Measurements from ENCODE around the gene DENND5A. TPM values are rescaled to one million over a fixed set of nuclear protein-coding genes. Genes with fewer than 3 reads are reported as not detected.

Gene DENND5A
- total and polyA plus RNA-seq, 10 donors, result 20.8 to 157 (median 110) TPM

DNA sequence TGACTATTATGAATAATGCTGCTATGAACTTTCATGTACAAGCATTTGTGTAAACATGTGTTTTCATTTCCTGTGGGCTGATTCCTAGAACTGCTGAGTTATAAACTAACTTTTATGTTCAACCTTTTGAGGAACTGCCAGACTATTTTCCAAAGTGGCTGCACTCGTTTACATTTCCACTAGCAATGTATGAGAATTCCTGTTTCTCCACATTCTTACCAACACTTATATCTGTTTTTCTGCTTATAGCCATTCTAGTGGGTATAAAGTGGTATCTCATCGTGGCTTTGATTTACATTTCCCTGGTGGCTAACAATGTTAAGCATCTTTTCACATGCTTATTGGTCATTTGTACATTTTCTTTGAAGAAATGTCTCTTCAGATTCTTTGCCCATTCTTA, 138.5 kb downstream of the DENND5A start:
- no peaks in the 10 kb centered on the region for H3K27me3 ChIP-seq (replicated peaks in 1 of 7)
- no peak overlapping the region for H3K27ac ChIP-seq
- no peaks in the 10 kb centered on the region for H3K9me3 ChIP-seq
- TF ChIP-seq POLR2A (IDR thresholded peaks at IDR 0.05) (no peak), POLR2AphosphoS5 (IDR thresholded peaks at IDR 0.05) (no peak), CTCF (IDR thresholded peaks at IDR 0.05 in 8 of 11, conservative IDR thresholded peaks at IDR 0.05 in 3 of 11) (no peak)
- H3K36me3 ChIP-seq, result peaks cover 0 to 6% (median 0%) of the 10 kb centered on the region in 6 donors
- intact Hi-C loops (cut with DNase I; ENCODE audit: low total_unique reads), result no loop called here
- no peak for DNase-seq
- WGBS, 5 donors, result 42 to 59% (median 53%) methylated on average over 2 of the region's 2 CpGs
- H3K4me3 ChIP-seq, result no peak overlapping the region
- H3K4me1 ChIP-seq, result no peaks in the 10 kb centered on the region

DNA sequence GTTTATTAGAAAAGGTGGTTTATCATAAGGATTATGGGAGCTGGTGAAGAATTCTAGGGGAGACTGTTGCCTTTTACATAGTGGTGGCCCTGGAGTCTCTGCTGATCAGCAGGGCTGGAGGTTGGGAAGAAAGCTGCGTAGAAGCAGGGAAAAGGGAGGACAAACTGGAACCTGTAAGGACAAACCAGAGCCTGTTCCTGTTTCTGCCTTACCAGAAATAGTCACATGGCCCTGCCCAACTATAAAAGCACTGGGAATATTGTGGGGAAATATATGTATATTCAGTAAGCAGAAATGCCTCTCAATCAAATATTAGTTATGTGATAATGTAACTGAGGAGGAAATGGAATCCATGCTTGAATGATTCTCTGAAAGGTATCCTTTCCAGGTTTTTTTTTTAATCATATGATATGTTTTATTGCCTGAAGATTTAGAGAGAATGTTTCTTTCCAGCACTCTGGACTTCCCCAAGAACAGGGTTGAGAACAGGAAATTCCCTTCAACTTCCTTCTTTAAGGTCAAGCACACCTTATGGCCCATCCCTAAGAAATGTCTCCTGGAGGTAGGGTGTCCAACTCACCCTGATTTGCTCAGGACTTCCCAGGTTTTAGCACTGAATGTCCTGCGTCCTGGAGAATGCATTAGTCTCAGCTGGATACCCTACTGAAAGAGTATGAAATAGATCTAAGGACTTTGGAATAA, 139.8 kb downstream of the DENND5A start:
- WGBS, 5 donors, result 89 to 100% (median 94%) methylated on average over 2 of the region's 2 CpGs
- TF ChIP-seq POLR2AphosphoS5 (IDR thresholded peaks at IDR 0.05) (no peak), POLR2A (IDR thresholded peaks at IDR 0.05) (no peak)
- intact Hi-C loops (cut with DNase I; ENCODE audit: low total_unique reads), result no loop called here
- H3K27me3 ChIP-seq (replicated peaks in 1 of 7), result no peaks in the 10 kb centered on the region
- no peaks in the 10 kb centered on the region for H3K4me1 ChIP-seq
- no peak overlapping the region for H3K27ac ChIP-seq
- no peak overlapping the region for H3K4me3 ChIP-seq
- no peaks in the 10 kb centered on the region for H3K36me3 ChIP-seq
- DNase-seq, result no peak
- H3K9me3 ChIP-seq, result no peaks in the 10 kb centered on the region

- no peaks in the 10 kb centered on the region for H3K27me3 ChIP-seq (replicated peaks in 1 of 7)
- H3K4me3 ChIP-seq, result no peak overlapping the region
- WGBS, 5 donors, result 78 to 86% (median 82%) methylated on average over 2 of the region's 2 CpGs
- no peaks in the 10 kb centered on the region for H3K9me3 ChIP-seq
- H3K4me1 ChIP-seq, result no peaks in the 10 kb centered on the region
- intact Hi-C loops (cut with DNase I; ENCODE audit: low total_unique reads), result no loop called here
- no peak for DNase-seq
- no peak for TF ChIP-seq POLR2A (IDR thresholded peaks at IDR 0.05)
- no peak for TF ChIP-seq CTCF (IDR thresholded peaks at IDR 0.05 in 8 of 11, conservative IDR thresholded peaks at IDR 0.05 in 3 of 11)
- TF ChIP-seq POLR2AphosphoS5 (IDR thresholded peaks at IDR 0.05), result no peak
- no peaks in the 10 kb centered on the region for H3K36me3 ChIP-seq
- no peak overlapping the region for H3K27ac ChIP-seq
Measured at GRCh38 chr11:9123595-9124304, 141.4 kb downstream of the DENND5A start.

GRCh38 chr11:9121469-9121796, 143.7 kb downstream of the DENND5A start:
- intact Hi-C loops (cut with DNase I; ENCODE audit: low total_unique reads), result no loop called here
- Histone ChIP-seq H3K4me1 (no peaks in the 10 kb centered on the region), H3K27ac (no peak overlapping the region), H3K36me3 (no peaks in the 10 kb centered on the region), H3K9me3 (no peaks in the 10 kb centered on the region), H3K4me3 (no peak overlapping the region), H3K27me3 (replicated peaks in 1 of 7) (no peaks in the 10 kb centered on the region)
- DNase-seq, result no peak
- TF ChIP-seq POLR2A (IDR thresholded peaks at IDR 0.05) (no peak), CTCF (IDR thresholded peaks at IDR 0.05 in 8 of 11, conservative IDR thresholded peaks at IDR 0.05 in 3 of 11) (no peak), POLR2AphosphoS5 (IDR thresholded peaks at IDR 0.05) (no peak)
- WGBS, 5 donors, result 90 to 100% (median 94%) methylated on average over 2 of the region's 2 CpGs
